IMR-90 (cell line): ENCODE measurements around the gene FNDC3B. TPM values are rescaled to one million over a fixed set of nuclear protein-coding genes. Genes with fewer than 3 reads are reported as not detected.
A peak's percentile ranks its signal among the peaks of the same experiment; 100 is the strongest.

Experiments
- ATAC-seq: fragments of 200-7000 bp; cut with Tn5 transposase; 2 replicates; pipeline ENCODE4 v1.9.1; 2020; ENCODE audit warnings: low read depth, mild to moderate bottlenecking, moderate library complexity
- BruUV-seq: library from RNA; stranded (reverse); fragments of 400-500 nt; replicated peaks from 2 replicates; lab custom pipeline; 2021; lab: Mats Ljungman, UMichigan
- CTCF ChIA-PET: fragments of 300-600 bp; formaldehyde crosslinking; extraction: SDS; loops from one replicate; lab custom pipeline; 2021; ENCODE audit warnings: antibody characterized with exemption; lab: Yijun Ruan, JAX
- POLR2A ChIA-PET: fragments of 300-600 bp; sonication (Branson Sonifier 250); formaldehyde crosslinking; loops from one replicate; lab custom pipeline; 2022; ENCODE audit warnings: antibody characterized with exemption; ENCODE audit not compliant: unreplicated experiment; lab: Charles Lee
- DNase-seq: peaks from one replicate; pipeline ENCODE4 v3.0.0; 2013
- H2AFZ ChIP-seq: replicated peaks from 2 replicates; pipeline ENCODE3; 2013; ENCODE audit warnings: low read length, mild to moderate bottlenecking; ENCODE audit not compliant: poor library complexity
- H2AK5ac ChIP-seq: 2 replicates; pipeline ENCODE4 v1.6.1; 2013; ENCODE audit warnings: low read depth, low read length, inconsistent platforms
- H2AK9ac ChIP-seq: replicated peaks from 2 replicates; pipeline ENCODE3; 2013; ENCODE audit warnings: mild to moderate bottlenecking, low read depth, low read length, moderate library complexity; ENCODE audit not compliant: poor library complexity
- H2BK120ac ChIP-seq: 2 replicates; pipeline ENCODE4 v1.6.1; 2013; ENCODE audit warnings: low read depth, low read length, inconsistent platforms
- H2BK15ac ChIP-seq: 3 replicates; pipeline ENCODE4 v1.6.1; 2013; ENCODE audit warnings: low read depth, low read length, inconsistent platforms
- H2BK20ac ChIP-seq: 2 replicates; pipeline ENCODE4 v1.6.1; 2013; ENCODE audit warnings: low read depth, mild to moderate bottlenecking, inconsistent platforms, low read length, moderate library complexity
- H2BK5ac ChIP-seq: 2 replicates; pipeline ENCODE4 v1.6.1; 2013; ENCODE audit warnings: mild to moderate bottlenecking, low read depth, low read length, inconsistent platforms; ENCODE audit not compliant: poor library complexity, severe bottlenecking
- H3K14ac ChIP-seq: replicated peaks from 2 replicates; pipeline ENCODE4 v1.6.1; 2013; ENCODE audit warnings: low read depth, low read length, inconsistent platforms
- H3K18ac ChIP-seq: 2 replicates; pipeline ENCODE4 v1.6.1; 2013; ENCODE audit warnings: low read depth, low read length, control low read depth
- H3K23ac ChIP-seq: 2 replicates; pipeline ENCODE4 v1.6.1; 2013; ENCODE audit warnings: low read depth, low read length, inconsistent platforms
- H3K27ac ChIP-seq: 2 replicates; pipeline ENCODE4 v1.5.1; 2013; ENCODE audit warnings: mild to moderate bottlenecking, control low read depth, low read length; ENCODE audit not compliant: insufficient read depth
- H3K27me3 ChIP-seq: 2 replicates; pipeline ENCODE4 v1.6.1; 2013; ENCODE audit warnings: low read length; ENCODE audit not compliant: control insufficient read depth, insufficient read depth
- H3K36me3 ChIP-seq: 2 replicates; pipeline ENCODE4 v1.6.1; 2013; ENCODE audit warnings: low read length, mixed read lengths; ENCODE audit not compliant: control insufficient read depth, insufficient read depth
- H3K4ac ChIP-seq: 2 replicates; pipeline ENCODE4 v1.6.1; 2013; ENCODE audit warnings: low read depth, low read length, inconsistent platforms
- H3K4me1 ChIP-seq: 2 replicates; pipeline ENCODE4 v1.6.1; 2013; ENCODE audit warnings: low read length, mixed read lengths; ENCODE audit not compliant: control insufficient read depth, insufficient read depth
- H3K4me2 ChIP-seq: 2 replicates; pipeline ENCODE4 v1.6.1; 2013; ENCODE audit warnings: low read depth, mild to moderate bottlenecking, control low read depth, low read length, moderate library complexity
- H3K4me3 ChIP-seq: 2 replicates; pipeline ENCODE4 v1.5.1; 2013; ENCODE audit warnings: low read depth, mild to moderate bottlenecking, control low read depth, low read length, moderate library complexity; ENCODE audit not compliant: insufficient read depth
- H3K56ac ChIP-seq: 2 replicates; pipeline ENCODE4 v1.6.1; 2013; ENCODE audit warnings: low read length, inconsistent platforms; ENCODE audit not compliant: insufficient read depth; ENCODE audit errors: extremely low read depth
- H3K79me1 ChIP-seq, 2 experiments: 2 replicates each; pipeline ENCODE4 v1.6.1; 2013; ENCODE audit warnings: low read length in 2 of 2, inconsistent platforms in 1 of 2, low read depth in 1 of 2
- H3K9ac ChIP-seq: 2 replicates; pipeline ENCODE4 v1.6.1; 2013; ENCODE audit warnings: low read depth, low read length, control low read depth
- H3K9me1 ChIP-seq: 2 replicates; pipeline ENCODE4 v1.6.1; 2013; ENCODE audit warnings: low read length, inconsistent platforms; ENCODE audit not compliant: insufficient read depth
- H3K9me3 ChIP-seq: 2 replicates; pipeline ENCODE4 v1.6.1; 2013; ENCODE audit warnings: low read length; ENCODE audit not compliant: control insufficient read depth, insufficient read depth
- H4K20me1 ChIP-seq: 2 replicates; pipeline ENCODE4 v1.6.1; 2013; ENCODE audit warnings: low read length, inconsistent platforms; ENCODE audit not compliant: insufficient read depth
- H4K5ac ChIP-seq: 2 replicates; pipeline ENCODE4 v1.6.1; 2013; ENCODE audit warnings: mild to moderate bottlenecking, low read depth, low read length, control low read depth
- H4K8ac ChIP-seq, 2 experiments: 2 replicates each; pipeline ENCODE4 v1.6.1; 2013; ENCODE audit warnings: low read depth in 2 of 2, low read length in 2 of 2, control low read depth in 1 of 2, inconsistent platforms in 1 of 2
- H4K91ac ChIP-seq: 2 replicates; pipeline ENCODE4 v1.6.1; 2013; ENCODE audit warnings: low read depth, low read length, inconsistent platforms; ENCODE audit not compliant: insufficient read depth
- CEBPB ChIP-seq: IDR thresholded peaks from 2 replicates; pipeline ENCODE4 v1.6.1; 2012; ENCODE audit warnings: low read depth, low read length, improper control_type of control experiment
- WGBS, 2 experiments: methylation state at CpG; one replicate each; pipeline versions ENCODE4 v1.1.5 to v1.1.7; 2013; ENCODE audit warnings: missing lambda C conversion rate in 2 of 2; ENCODE audit not compliant: insufficient read length in 1 of 2; ENCODE audit errors: extremely low coverage in 2 of 2; 5-methylcytosine and 5-hydroxymethylcytosine counted together
- dilution Hi-C: fragments of 300-500 bp; cut with HindIII; formaldehyde crosslinking; loops from one replicate; pipeline ENCODE4 v1.14.3; 2018; ENCODE audit warnings: low sequenced_read_pairs; ENCODE audit not compliant: unreplicated experiment
- in situ Hi-C: fragments of 300-500 bp; cut with MboI; formaldehyde crosslinking; loops from 3 replicates; pipeline ENCODE4 v1.14.3; 2019; ENCODE audit warnings: low sequenced_read_pairs, inconsistent platforms, mixed read lengths
- intact Hi-C: fragments of 100-400 bp; cut with micrococcal nuclease; formaldehyde crosslinking; loops from 2 replicates; pipeline ENCODE4 v1.10.0; 2022
- polyA plus RNA-seq, 3 experiments: library from polyadenylated mRNA; depleted of rRNA; stranded (reverse); fragments of >200 nt; gene quantifications; 2 replicates each; pipeline ENCODE4 v1.2.3, GENCODE V29; 2012; ENCODE audit warnings: low replicate concordance in 1 of 3
- total RNA-seq: library from RNA; depleted of rRNA; stranded (reverse); fragments of >200 nt; gene quantifications from 2 replicates; pipeline ENCODE4 v1.2.3, GENCODE V29; 2012

FNDC3B gene
- total and polyA plus RNA-seq, 2 of the 4 experiments (the other 2 are of a cell fraction), result 23.9 to 150 TPM

DNA sequence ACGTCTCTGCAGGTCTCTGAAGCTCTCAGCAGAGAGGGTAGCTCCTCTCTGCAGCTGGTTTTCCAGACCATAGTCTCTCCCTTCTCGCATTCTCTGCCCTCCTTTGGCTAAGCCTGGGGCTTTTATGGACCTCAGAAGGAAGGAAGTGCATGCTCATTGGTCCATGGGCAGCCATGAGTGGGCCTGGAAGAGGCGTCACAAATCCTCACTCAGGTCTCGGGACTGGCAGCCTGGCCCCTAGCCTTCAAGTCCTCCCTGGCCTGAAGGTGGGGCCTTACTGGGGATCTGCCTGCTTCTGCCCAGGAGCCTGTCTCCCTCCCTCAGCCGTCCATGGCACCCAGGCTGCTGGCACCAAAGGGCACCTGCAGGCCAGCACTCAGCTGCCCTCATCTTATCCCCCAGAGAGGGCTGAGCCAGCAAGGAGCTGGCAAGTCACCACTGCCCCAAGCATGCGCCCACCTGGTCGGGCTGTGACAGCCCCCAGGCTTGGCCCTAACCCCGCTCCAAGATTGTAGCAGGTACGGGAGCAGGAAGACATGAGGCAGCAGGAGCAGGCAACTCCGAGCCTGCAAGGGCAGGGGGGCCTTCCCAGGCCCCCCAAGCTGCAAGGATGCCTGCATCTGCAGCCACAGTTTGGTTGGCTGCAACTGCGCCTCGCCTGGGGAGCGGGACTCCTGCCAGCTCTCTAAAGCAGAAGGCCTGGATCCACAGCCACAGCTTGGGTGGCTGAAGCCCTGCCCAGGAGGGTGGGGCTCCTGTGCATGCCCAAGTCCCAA is 371.5 kb downstream of the FNDC3B start:
- H3K4me1 ChIP-seq, result no peaks in the 10 kb centered on the region
- dilution Hi-C loops (no loop called here), in situ Hi-C loops (no loop called here), intact Hi-C loops (no loop called here)
- BruUV-seq, result no TSS peak
- H3K36me3 ChIP-seq, result no peaks in the 10 kb centered on the region
- no peak overlapping the region for H3K27ac ChIP-seq
- no peak overlapping the region for H3K14ac ChIP-seq
- no peaks in the 10 kb centered on the region for H3K9me3 ChIP-seq
- H2AFZ ChIP-seq, result no peak overlapping the region
- H4K8ac ChIP-seq, result no peak overlapping the region
- ChIA-PET POLR2A (no interaction called here), CTCF (no interaction called here)
- WGBS, 2 experiments, result 77% methylated on average over 6 of the region's 13 CpGs; no CpG with 5 or more reads in 1 of the 2 experiments
- H3K56ac ChIP-seq, result no peak overlapping the region
- H2BK5ac ChIP-seq, result no peak overlapping the region
- no peak for TF ChIP-seq CEBPB
- no peak for DNase-seq
- H3K27me3 ChIP-seq, result no peaks in the 10 kb centered on the region; the same call in 1 of the 2 replicates
- no peak overlapping the region for H2AK5ac ChIP-seq
- no peaks in the 10 kb centered on the region for H4K20me1 ChIP-seq
- no peak overlapping the region for H2AK9ac ChIP-seq
- H2BK15ac ChIP-seq, result no peak overlapping the region
- no peaks in the 10 kb centered on the region for H3K79me1 ChIP-seq
- H4K5ac ChIP-seq, result no peak overlapping the region
- no peak overlapping the region for H3K23ac ChIP-seq
- H2BK120ac ChIP-seq, result no peak overlapping the region
- H3K4me3 ChIP-seq, result no peak overlapping the region
- H3K4ac ChIP-seq, result no peak overlapping the region
- no peak overlapping the region for H4K91ac ChIP-seq
- no peak overlapping the region for H3K18ac ChIP-seq
- no peak overlapping the region for H2BK20ac ChIP-seq
- H3K9me1 ChIP-seq, result peaks cover 3% of the 10 kb centered on the region; the same call in 1 of the 2 replicates
- no peak overlapping the region for H3K9ac ChIP-seq
- ATAC-seq, result peak; percentile 13; the same call in 1 of the 2 replicates
- no peak overlapping the region for H3K4me2 ChIP-seq
